GM21723 (cell line): ENCODE results near the gene PPFIA1.
"Not testable (repeated sequence)": the region's sequence is repeated elsewhere in the genome, so short reads cannot be mapped to it uniquely, and the experiment has no call there.

Experiments used
- ATAC-seq: cut with Tn5 transposase; IDR thresholded peaks from one replicate; pipeline ENCODE4 v1.9.1; 2021; ENCODE audit warnings: mild to moderate bottlenecking, moderate library complexity; ENCODE audit not compliant: unreplicated experiment

The PPFIA1 gene

DNA sequence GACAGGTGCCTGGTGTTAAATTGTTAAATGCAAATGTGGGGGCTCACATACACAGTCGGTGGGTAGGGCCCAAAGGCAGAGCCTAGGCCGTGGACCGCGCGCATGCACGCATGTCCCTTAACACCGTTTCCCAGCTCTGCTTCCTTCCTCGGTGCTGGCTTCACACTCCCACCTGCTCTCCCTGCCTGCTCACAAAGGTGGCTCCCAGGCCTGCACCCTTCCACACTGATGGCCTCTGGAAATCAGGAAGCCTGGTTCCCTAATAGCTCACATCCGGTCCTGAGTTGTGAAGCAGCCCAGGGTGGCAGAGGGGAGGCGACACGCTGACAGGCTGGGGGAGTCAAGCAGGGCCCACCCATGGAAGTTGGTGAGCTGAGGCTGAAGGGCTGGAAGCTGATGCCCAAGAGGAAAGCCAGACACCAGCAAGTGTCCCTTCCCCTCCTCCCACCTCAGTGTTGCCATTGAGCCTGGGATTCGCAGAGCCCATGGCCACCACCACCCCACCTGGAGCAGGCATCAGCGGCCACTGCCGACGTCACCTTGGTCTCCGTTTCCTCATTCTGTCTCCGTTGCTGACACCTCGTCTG is 114.2 kb downstream of the PPFIA1 start:
- ATAC-seq: no peak

- ATAC-seq: no peak
These were observed 117.1 kb downstream of the PPFIA1 start for GRCh38 chr11:70387564-70387963.

DNA sequence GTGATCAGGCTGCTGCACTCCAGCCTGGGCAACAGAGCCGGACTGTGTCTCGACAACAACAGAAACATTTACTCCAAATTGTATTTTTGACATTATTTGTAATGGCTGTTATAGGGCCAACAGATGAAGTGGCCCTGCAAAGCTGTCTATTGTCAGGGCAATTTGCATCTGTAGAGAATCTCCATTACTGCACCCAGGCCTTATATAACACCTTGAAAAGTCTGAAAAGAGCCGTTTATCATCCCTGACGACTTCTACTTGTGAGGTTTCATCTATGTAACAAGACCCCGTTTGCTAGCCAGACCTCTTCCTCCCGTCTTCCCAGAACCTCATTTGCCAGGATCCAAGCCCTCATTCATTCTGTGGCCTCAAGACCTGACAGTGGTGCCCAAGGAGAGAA is 118.7 kb downstream of the PPFIA1 start:
- ATAC-seq: no peak

DNA sequence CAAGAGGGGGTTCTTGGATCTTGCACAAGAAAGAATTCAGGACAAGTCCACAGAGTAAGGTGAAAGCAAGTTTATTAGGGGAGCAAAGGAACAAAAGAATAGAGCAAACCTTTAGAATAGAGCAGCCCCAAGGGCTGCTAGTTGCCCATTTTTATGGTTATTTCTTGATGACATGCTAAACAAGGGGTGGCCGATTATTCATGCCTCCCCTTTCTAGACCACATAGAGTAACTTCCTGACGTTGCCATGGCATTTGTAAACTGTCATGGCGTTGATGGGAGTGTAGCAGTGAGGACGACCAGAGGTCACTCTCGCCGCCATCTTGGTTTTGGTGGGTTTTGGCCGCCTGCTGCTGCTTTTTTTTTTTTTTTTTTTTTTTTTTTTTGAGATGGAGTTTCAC is 120.4 kb downstream of the PPFIA1 start:
- not testable (repeated sequence) for ATAC-seq

- ATAC-seq: no peak
These were observed 123.9 kb downstream of the PPFIA1 start for GRCh38 chr11:70394211-70394950.

DNA sequence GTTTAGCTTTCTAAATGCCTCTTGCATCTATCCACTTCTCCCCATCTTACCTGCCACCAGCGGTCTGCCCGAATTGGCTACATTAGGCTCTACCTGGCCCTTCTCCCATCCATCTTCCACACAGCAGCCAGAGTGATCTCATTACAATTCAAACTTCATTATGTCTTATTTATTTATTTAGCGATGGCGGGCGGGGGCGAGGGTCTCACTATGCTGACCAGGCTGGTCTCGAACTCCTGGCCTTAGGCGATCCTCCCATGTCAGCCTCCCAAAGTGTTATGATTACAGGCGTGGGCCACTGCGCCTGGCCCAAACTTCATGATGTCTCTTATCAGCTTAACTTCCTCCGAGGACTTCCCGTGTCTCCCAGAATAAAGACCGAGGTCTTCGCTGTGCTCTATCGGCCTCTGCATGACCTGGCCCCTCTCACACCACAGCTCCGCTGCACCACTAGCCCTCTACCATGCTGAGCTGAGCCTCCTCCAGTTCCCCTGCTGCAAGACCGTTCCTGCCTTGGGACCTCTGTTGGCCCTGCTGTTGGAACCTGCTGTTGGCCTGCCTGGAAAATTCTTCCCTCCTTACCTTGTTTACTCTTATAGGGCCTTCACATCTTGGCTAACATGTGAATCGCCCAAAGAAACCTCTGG is 127.0 kb downstream of the PPFIA1 start:
- ATAC-seq: no peak

GRCh38 chr11:70397983-70398833 is 127.7 kb downstream of the PPFIA1 start, which contains the start of gene CTTN:
CTTN (plus strand) TSS chr11:70398529; CDS start chr11:70407298, 8,769 bp downstream.
- ATAC-seq: no peak

- no peak for ATAC-seq
These were observed 128.6 kb downstream of the PPFIA1 start for GRCh38 chr11:70398834-70399680.

DNA sequence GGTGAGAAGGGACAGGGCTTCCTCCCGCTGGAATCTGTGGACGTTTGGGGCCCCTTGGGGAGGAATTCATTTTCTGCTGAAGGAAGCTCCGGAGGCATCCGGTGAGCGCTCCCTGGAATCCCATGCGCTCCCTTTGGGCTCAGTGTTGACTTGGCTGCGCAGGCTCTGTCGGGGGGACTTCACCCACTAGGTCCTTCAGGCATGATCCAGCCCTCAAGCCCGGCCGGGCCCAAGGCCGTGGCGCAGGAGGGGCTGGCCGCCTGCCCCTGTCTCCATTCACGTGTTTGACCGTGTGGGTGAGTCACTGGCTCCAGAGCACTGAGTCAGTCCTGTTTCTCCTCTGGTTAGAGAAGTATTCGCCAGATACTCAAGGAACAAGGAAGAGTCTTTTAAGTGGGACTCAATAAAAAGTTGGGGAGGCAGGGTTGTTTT is 129.2 kb downstream of the PPFIA1 start:
- no peak for ATAC-seq

- ATAC-seq: no peak
These were observed 130.2 kb downstream of the PPFIA1 start for GRCh38 chr11:70400643-70401042.

- ATAC-seq: no peak
These were observed 131.5 kb downstream of the PPFIA1 start for GRCh38 chr11:70402016-70402415.

- ATAC-seq: no peak
These were observed 132.2 kb downstream of the PPFIA1 start for GRCh38 chr11:70402685-70403084.

- no peak for ATAC-seq
These were observed 133.8 kb downstream of the PPFIA1 start for GRCh38 chr11:70404244-70404643.

DNA sequence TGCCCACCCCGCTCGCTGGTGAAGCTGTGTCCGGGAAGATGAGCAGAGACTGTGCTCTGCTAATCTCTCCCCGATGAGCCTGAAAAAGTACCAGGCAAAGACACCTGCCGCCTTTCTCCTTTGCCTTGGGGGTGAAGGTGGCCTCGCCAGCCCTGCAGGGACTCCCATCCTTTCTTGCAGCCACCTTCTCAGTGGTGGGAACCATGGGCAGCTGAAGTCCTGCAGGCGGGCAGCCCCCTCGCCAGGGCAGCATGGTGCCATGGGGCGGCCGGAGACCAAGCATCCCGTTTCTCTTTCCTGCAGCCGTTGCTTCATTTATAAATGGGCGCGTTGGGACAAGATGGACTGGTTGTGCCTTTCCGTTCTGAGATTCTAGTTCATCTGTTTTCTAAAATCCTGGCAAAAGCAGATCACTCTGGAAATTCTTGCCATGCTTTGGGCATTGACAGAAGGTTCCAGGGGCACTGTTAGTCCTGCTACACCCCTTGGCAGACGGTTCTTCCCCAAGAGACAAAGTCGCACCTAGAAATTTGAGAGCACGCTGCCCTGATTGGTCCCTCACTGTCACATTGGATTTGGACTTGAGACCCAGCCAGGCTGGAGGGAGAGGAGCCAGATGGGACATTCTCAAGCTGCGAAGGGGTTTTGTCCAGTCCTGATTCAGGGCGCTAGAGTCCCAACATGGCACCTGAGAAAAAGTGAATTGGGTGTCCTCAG is 135.3 kb downstream of the PPFIA1 start:
- ATAC-seq: no peak

GRCh38 chr11:70407121-70407520 is 136.6 kb downstream of the PPFIA1 start:
- ATAC-seq: no peak

GRCh38 chr11:70407814-70408213 is 137.3 kb downstream of the PPFIA1 start:
- ATAC-seq: no peak

GRCh38 chr11:70408326-70408725 is 137.8 kb downstream of the PPFIA1 start:
- ATAC-seq: not testable (repeated sequence)

- no peak for ATAC-seq
These were observed 138.9 kb downstream of the PPFIA1 start for GRCh38 chr11:70409437-70409836.

DNA sequence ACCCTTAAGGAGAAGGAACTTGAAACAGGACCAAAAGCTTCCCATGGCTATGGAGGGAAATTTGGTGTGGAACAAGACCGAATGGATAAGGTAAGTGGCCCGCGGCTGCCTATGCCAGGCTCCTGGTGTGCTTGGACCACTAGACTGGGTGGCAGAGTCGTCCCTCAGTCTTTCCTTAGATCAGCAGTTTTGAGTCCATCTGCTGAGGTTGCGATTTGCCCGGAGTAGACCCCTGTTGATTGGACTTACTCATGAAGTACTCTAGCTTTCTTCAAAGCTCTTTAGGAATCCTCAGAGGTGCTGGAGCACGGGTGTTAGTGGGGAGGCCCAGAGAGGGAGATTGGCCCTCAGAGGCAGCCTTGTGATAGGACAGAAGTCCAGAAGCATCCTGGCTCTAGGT is 139.4 kb downstream of the PPFIA1 start:
- ATAC-seq: no peak
